Keratinocyte (primary cell): ENCODE results near the gene INPP5A. TPM values are rescaled to one million over a fixed set of nuclear protein-coding genes. Genes with fewer than 3 reads are reported as not detected.

Experiments used
- DNase-seq: peaks from one replicate; pipeline ENCODE4 v3.0.0-alpha.2; 2011; ENCODE audit warnings: low read depth, missing footprints, low spot score
- FAIRE-seq: peaks from 2 replicates; lab custom pipeline; 2011; peaks lifted over from hg19 to GRCh38; lab: Jason Lieb, UNC
- H2AFZ ChIP-seq: 2 replicates; pipeline ENCODE4 v1.6.0; 2012; ENCODE audit warnings: low read length, control low read depth, inconsistent platforms; ENCODE audit not compliant: control insufficient read depth
- H3K27ac ChIP-seq: 2 replicates; pipeline ENCODE4 v1.5.1; 2011; ENCODE audit warnings: low read length; ENCODE audit not compliant: control insufficient read depth, insufficient read depth
- H3K27me3 ChIP-seq: 3 replicates; pipeline ENCODE4 v1.6.0; 2011; ENCODE audit warnings: low read length; ENCODE audit not compliant: control insufficient read depth, insufficient read depth; ENCODE audit errors: extremely low read depth
- H3K36me3 ChIP-seq, 2 experiments: 2 replicates in 1 of 2; 3 replicates in 1 of 2; pipeline ENCODE4 v1.5.1; 2011; ENCODE audit warnings: low read length in 2 of 2, mild to moderate bottlenecking in 1 of 2; ENCODE audit not compliant: control insufficient read depth in 2 of 2, insufficient read depth in 2 of 2; ENCODE audit errors: extremely low read depth in 1 of 2
- H3K4me1 ChIP-seq: 3 replicates; pipeline ENCODE4 v1.5.1; 2011; ENCODE audit warnings: low read length; ENCODE audit not compliant: control insufficient read depth, insufficient read depth; ENCODE audit errors: extremely low read depth
- H3K4me2 ChIP-seq: 3 replicates; pipeline ENCODE4 v1.6.0; 2011; ENCODE audit warnings: low read depth, low read length; ENCODE audit not compliant: control insufficient read depth, insufficient read depth; ENCODE audit errors: extremely low read depth
- H3K4me3 ChIP-seq, 3 experiments: fragments of 200-600 bp in 1 of 3; sonication (generic) in 1 of 3; 2 replicates in 2 of 3; 3 replicates in 1 of 3; pipeline ENCODE4 v1.5.1; 2011 to 2016; ENCODE audit warnings: low read length in 3 of 3, mild to moderate bottlenecking in 3 of 3, control low read depth in 2 of 3, inconsistent platforms in 1 of 3, low read depth in 1 of 3, mixed read lengths in 1 of 3, mixed run types in 1 of 3, moderate library complexity in 1 of 3; ENCODE audit not compliant: control insufficient read depth in 2 of 3, insufficient read depth in 2 of 3; ENCODE audit errors: extremely low read depth in 1 of 3
- H3K79me2 ChIP-seq: 2 replicates; pipeline ENCODE4 v1.6.0; 2012; ENCODE audit warnings: low read length; ENCODE audit not compliant: control insufficient read depth, insufficient read depth
- H3K9ac ChIP-seq: 3 replicates; pipeline ENCODE4 v1.6.0; 2011; ENCODE audit warnings: low read length; ENCODE audit not compliant: control insufficient read depth, insufficient read depth; ENCODE audit errors: extremely low read depth
- H3K9me1 ChIP-seq: 3 replicates; pipeline ENCODE4 v1.6.0; 2011; ENCODE audit warnings: low read length; ENCODE audit not compliant: control insufficient read depth, insufficient read depth; ENCODE audit errors: extremely low read depth
- H3K9me3 ChIP-seq: 2 replicates; pipeline ENCODE4 v1.5.1; 2012; ENCODE audit warnings: low read depth, low read length; ENCODE audit not compliant: control insufficient read depth
- H4K20me1 ChIP-seq: 3 replicates; pipeline ENCODE4 v1.6.0; 2011; ENCODE audit warnings: low read length; ENCODE audit not compliant: control insufficient read depth, insufficient read depth; ENCODE audit errors: extremely low read depth
- CTCF ChIP-seq, 3 experiments: IDR thresholded peaks in 1 of 3; conservative IDR thresholded peaks in 1 of 3; optimal IDR thresholded peaks in 1 of 3; 2 replicates in 2 of 3; 3 replicates in 1 of 3; pipeline versions ENCODE3 to v1.5.1; 2011; ENCODE audit warnings: low read length in 3 of 3, mild to moderate bottlenecking in 3 of 3, moderate library complexity in 2 of 3, control low read depth in 1 of 3, inconsistent platforms in 1 of 3; ENCODE audit not compliant: insufficient read depth in 2 of 3; ENCODE audit errors: extremely low read depth in 1 of 3
- EZH2 ChIP-seq: IDR thresholded peaks from one replicate; pipeline ENCODE4 v1.6.1; 2012; ENCODE audit warnings: inconsistent platforms, mild to moderate bottlenecking, low read length, moderate library complexity
- dilution Hi-C: fragments of 300-500 bp; cut with MboI; formaldehyde crosslinking; loops from one replicate; pipeline ENCODE4 v1.7.0; 2020; ENCODE audit warnings: low sequenced_read_pairs; ENCODE audit not compliant: extremely low pct_ligation_motif_present
- polyA plus RNA-seq, 5 experiments: library from polyadenylated mRNA; depleted of rRNA in 3 of 5; stranded (reverse) in 3 of 5; stranded (forward) in 1 of 5; unstranded in 1 of 5; fragments of >200 nt; gene quantifications; 1 replicate in 1 of 5; 2 replicates in 3 of 5; 3 replicates in 1 of 5; pipeline versions ENCODE4 v1.2.1 to v1.2.3, GENCODE V29; 2011 to 2012; ENCODE audit warnings: missing spikeins in 2 of 5, low read depth in 1 of 5, low replicate concordance in 1 of 5

Gene INPP5A
- polyA plus RNA-seq, 1 donor (not counting 4 experiments of a cell fraction or from before 2014, with no cell fraction given), result 11.2 TPM

GRCh38 chr10:132550366-132551092, 12.9 kb downstream of the INPP5A start:
- H3K9me3 ChIP-seq, result no peaks in the 10 kb centered on the region
- H3K27ac ChIP-seq, result no peak overlapping the region
- H3K4me3 ChIP-seq, result no peak overlapping the region
- no peak overlapping the region for H2AFZ ChIP-seq
- no peak for TF ChIP-seq CTCF (optimal IDR thresholded peaks at IDR 0.05 in 1 of 3, IDR thresholded peaks at IDR 0.05 in 1 of 3, conservative IDR thresholded peaks at IDR 0.05 in 1 of 3; ENCODE audit: extremely low read depth in 1 of 3, insufficient read depth in 2 of 3, low read length in 3 of 3)
- no peak for TF ChIP-seq EZH2
- no peaks in the 10 kb centered on the region for H3K9me1 ChIP-seq
- H3K4me1 ChIP-seq, result no peaks in the 10 kb centered on the region
- no peaks in the 10 kb centered on the region for H3K27me3 ChIP-seq
- FAIRE-seq, result no peak
- peaks cover 4% of the 10 kb centered on the region for H4K20me1 ChIP-seq
- no peaks in the 10 kb centered on the region for H3K36me3 ChIP-seq
- H3K79me2 ChIP-seq, result peaks cover 33% of the 10 kb centered on the region
- dilution Hi-C loops, result no loop called here
- no peak overlapping the region for H3K9ac ChIP-seq
- DNase-seq, result no peak
- no peak overlapping the region for H3K4me2 ChIP-seq

GRCh38 chr10:132551093-132551807, 13.7 kb downstream of the INPP5A start:
- H3K4me2 ChIP-seq, result no peak overlapping the region
- peaks cover 30% of the 10 kb centered on the region for H3K79me2 ChIP-seq
- H3K36me3 ChIP-seq, result no peaks in the 10 kb centered on the region
- H3K4me1 ChIP-seq, result no peaks in the 10 kb centered on the region
- H3K9me1 ChIP-seq, result no peaks in the 10 kb centered on the region
- H3K9ac ChIP-seq, result no peak overlapping the region
- no peaks in the 10 kb centered on the region for H3K9me3 ChIP-seq
- no peak for TF ChIP-seq EZH2
- TF ChIP-seq CTCF (optimal IDR thresholded peaks at IDR 0.05 in 1 of 3, IDR thresholded peaks at IDR 0.05 in 1 of 3, conservative IDR thresholded peaks at IDR 0.05 in 1 of 3; ENCODE audit: extremely low read depth in 1 of 3, insufficient read depth in 2 of 3, low read length in 3 of 3), result no peak
- dilution Hi-C loops, result no loop called here
- no peak for FAIRE-seq
- H3K4me3 ChIP-seq, result no peak overlapping the region
- H4K20me1 ChIP-seq, result peaks cover 4% of the 10 kb centered on the region
- H3K27me3 ChIP-seq, result no peaks in the 10 kb centered on the region
- H3K27ac ChIP-seq, result no peak overlapping the region
- DNase-seq, result no peak
- no peak overlapping the region for H2AFZ ChIP-seq
